ENCODE measurements around the gene PPP1R2. TPM values are rescaled to one million over a fixed set of nuclear protein-coding genes. Genes with fewer than 3 reads are reported as not detected.
A peak's percentile ranks its signal among the peaks of the same experiment; 100 is the strongest.

PPP1R2 gene
- total and polyA plus RNA-seq, 2 of the 13 experiments (the other 11 are each of a cell fraction or from before 2014, with no cell fraction given): 36.5 to 86.5 TPM

DNA sequence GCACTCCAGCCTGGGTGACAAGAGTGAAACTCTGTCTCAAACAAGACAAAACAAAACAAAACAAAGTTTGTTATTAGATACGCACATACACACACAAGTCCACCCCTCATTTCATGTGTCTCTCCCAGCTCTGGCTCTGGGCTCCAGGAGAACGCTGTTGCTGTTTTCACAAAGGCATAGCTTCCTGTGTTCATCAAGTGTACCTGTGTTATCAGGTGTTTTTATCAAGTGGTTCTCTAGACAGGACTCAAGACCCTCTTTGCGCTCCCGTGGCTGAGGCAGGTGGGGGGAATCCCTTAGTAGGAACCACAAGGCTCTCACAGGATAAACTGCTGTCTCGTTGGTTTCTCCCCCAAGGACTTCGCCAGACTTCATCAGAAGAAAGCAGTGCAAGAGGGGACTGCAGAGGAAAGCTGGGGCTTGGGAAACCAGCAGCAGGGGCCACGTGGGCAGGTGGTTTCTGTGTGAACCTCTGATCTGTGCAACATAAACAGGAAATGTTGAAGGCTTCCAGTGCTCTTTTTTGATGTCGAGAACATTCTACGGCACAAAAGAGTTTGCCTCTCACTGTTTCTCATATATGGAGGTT, 6.9 kb upstream of the PPP1R2 start (continued):
- TF ChIP-seq CHD2 (IDR thresholded peaks at IDR 0.05; ENCODE audit: low read depth, low read length): no peak
- no peak for TF ChIP-seq EZH2 (conservative IDR thresholded peaks at IDR 0.05; ENCODE audit: low read depth, low read length)
- peak; percentile 77 for TF ChIP-seq ZNF607 (CRISPR knock-in tag; IDR thresholded peaks at IDR 0.05; ENCODE audit: borderline replicate concordance)
- TF ChIP-seq ZFP91 (CRISPR knock-in tag; IDR thresholded peaks at IDR 0.05; ENCODE audit: borderline replicate concordance): 0 out of 2 replicates have a peak, but pooled peaks have one; percentile 27
- TF ChIP-seq KLF16 (CRISPR knock-in tag; IDR thresholded peaks at IDR 0.05): peak in 1 of 2 experiments; percentile 61; a peak in 1 of 4 replicates
- TF ChIP-seq ZIK1 (CRISPR knock-in tag; IDR thresholded peaks at IDR 0.05; ENCODE audit: borderline replicate concordance, low read depth): no peak
- TF ChIP-seq ZSCAN31 (CRISPR knock-in tag; IDR thresholded peaks at IDR 0.05; ENCODE audit: low read depth): 0 out of 2 replicates have a peak, but pooled peaks have one; percentile 10
- TF ChIP-seq SAP130 (CRISPR knock-in tag; IDR thresholded peaks at IDR 0.05; ENCODE audit: low read depth): peak; percentile 65
- TF ChIP-seq KLF11 (CRISPR knock-in tag; IDR thresholded peaks at IDR 0.05): peak; percentile 50; the same call in 1 of the 2 replicates
- TF ChIP-seq, protein P1, sequence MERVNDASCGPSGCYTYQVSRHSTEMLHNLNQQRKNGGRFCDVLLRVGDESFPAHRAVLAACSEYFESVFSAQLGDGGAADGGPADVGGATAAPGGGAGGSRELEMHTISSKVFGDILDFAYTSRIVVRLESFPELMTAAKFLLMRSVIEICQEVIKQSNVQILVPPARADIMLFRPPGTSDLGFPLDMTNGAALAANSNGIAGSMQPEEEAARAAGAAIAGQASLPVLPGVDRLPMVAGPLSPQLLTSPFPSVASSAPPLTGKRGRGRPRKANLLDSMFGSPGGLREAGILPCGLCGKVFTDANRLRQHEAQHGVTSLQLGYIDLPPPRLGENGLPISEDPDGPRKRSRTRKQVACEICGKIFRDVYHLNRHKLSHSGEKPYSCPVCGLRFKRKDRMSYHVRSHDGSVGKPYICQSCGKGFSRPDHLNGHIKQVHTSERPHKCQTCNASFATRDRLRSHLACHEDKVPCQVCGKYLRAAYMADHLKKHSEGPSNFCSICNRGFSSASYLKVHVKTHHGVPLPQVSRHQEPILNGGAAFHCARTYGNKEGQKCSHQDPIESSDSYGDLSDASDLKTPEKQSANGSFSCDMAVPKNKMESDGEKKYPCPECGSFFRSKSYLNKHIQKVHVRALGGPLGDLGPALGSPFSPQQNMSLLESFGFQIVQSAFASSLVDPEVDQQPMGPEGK (CRISPR knock-in tag; IDR thresholded peaks at IDR 0.05): no peak
- TF ChIP-seq TGIF2 (CRISPR knock-in tag; IDR thresholded peaks at IDR 0.05): peak; percentile 63
- TF ChIP-seq, protein P2, sequence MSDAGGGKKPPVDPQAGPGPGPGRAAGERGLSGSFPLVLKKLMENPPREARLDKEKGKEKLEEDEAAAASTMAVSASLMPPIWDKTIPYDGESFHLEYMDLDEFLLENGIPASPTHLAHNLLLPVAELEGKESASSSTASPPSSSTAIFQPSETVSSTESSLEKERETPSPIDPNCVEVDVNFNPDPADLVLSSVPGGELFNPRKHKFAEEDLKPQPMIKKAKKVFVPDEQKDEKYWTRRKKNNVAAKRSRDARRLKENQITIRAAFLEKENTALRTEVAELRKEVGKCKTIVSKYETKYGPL (CRISPR knock-in tag; IDR thresholded peaks at IDR 0.05): no peak
- TF ChIP-seq GATAD2A (CRISPR knock-in tag; IDR thresholded peaks at IDR 0.05): peak; percentile 58; the same call in 1 of the 2 replicates
- TF ChIP-seq, protein P3, sequence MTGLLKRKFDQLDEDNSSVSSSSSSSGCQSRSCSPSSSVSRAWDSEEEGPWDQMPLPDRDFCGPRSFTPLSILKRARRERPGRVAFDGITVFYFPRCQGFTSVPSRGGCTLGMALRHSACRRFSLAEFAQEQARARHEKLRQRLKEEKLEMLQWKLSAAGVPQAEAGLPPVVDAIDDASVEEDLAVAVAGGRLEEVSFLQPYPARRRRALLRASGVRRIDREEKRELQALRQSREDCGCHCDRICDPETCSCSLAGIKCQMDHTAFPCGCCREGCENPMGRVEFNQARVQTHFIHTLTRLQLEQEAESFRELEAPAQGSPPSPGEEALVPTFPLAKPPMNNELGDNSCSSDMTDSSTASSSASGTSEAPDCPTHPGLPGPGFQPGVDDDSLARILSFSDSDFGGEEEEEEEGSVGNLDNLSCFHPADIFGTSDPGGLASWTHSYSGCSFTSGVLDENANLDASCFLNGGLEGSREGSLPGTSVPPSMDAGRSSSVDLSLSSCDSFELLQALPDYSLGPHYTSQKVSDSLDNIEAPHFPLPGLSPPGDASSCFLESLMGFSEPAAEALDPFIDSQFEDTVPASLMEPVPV (CRISPR knock-in tag; IDR thresholded peaks at IDR 0.05): peak; percentile 40; the same call in 1 of the 2 replicates
- 0 out of 4 replicates have a peak, but pooled peaks of 1 of the 2 experiments have one; percentile 11 for TF ChIP-seq HMGXB4 (CRISPR knock-in tag; IDR thresholded peaks at IDR 0.05; ENCODE audit: borderline replicate concordance in 1 of 2, low read depth in 1 of 2)
- TF ChIP-seq MYC (CRISPR knock-in tag; IDR thresholded peaks at IDR 0.05; ENCODE audit: borderline replicate concordance): peak; percentile 71; the same call in 1 of the 2 replicates
- TF ChIP-seq FOXO1 (CRISPR knock-in tag; IDR thresholded peaks at IDR 0.05): peak; percentile 79
